Loucy (cell line): Measurements from ENCODE around the gene SERPINC1.

ENCODE experiments used
- CTCF ChIP-seq: fragments of 200-600 bp; sonication (generic); conservative IDR thresholded peaks from 2 replicates; pipeline ENCODE4 v1.5.1; 2014; ENCODE audit warnings: mild to moderate bottlenecking, antibody characterized with exemption, low read length
- EZH2phosphoT487 ChIP-seq: fragments of 200-600 bp; IDR thresholded peaks from 2 replicates; pipeline ENCODE4 v1.6.1; 2018; ENCODE audit warnings: antibody characterized with exemption, mild to moderate bottlenecking, moderate library complexity, borderline replicate concordance

DNA sequence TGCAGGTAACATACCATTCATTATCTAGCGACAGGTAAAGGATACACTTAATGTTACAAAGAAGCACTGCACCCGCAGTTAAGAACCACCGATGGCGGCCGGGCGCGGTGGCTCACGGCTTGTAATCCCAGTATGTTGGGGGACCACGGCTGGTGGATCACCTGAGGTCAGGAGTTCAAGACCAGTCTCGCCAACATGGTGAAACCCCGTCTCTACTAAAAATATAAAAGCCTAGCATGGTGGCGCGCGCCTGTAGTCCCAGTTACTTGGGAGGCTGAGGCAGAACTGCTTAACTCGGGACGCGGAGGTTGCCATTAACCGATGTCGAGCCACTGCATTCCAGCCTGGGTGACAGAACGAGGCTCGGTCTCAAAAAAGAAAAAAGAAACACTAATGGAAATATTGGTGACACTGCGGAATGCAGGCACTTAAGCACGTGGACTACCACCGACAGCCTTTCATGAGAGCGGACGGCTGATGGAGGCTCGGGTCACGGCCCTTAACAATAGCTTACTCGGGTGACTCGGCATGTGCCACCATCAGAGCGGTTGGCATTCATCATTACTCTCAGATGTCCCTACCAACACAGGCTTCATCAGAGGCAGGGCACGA is 49.9 kb downstream of the SERPINC1 start:
- TF ChIP-seq CTCF (no peak), EZH2phosphoT487 (no peak)
